WERI-Rb-1 (cell line): ENCODE data around the gene TSPAN15.

Experiments
- DNase-seq: peaks from one replicate; pipeline ENCODE4 v3.0.0-alpha.2; 2020
- H3K27ac ChIP-seq: fragments of 250-450 bp; sonication (Bioruptor Pico); 2 replicates; pipeline ENCODE4 v1.5.1; 2020; ENCODE audit warnings: mild to moderate bottlenecking, moderate library complexity
- H3K27me3 ChIP-seq: fragments of 250-450 bp; sonication (Bioruptor Pico); 2 replicates; pipeline ENCODE4 v1.5.1; 2021; ENCODE audit warnings: mild to moderate bottlenecking, low read depth, moderate library complexity; ENCODE audit not compliant: insufficient read depth, severe bottlenecking
- H3K36me3 ChIP-seq: fragments of 250-450 bp; sonication (Bioruptor Pico); 2 replicates; pipeline ENCODE4 v1.5.1; 2020; ENCODE audit warnings: mild to moderate bottlenecking, moderate library complexity
- H3K4me3 ChIP-seq: 2 replicates; pipeline ENCODE4 v1.5.1; 2011; ENCODE audit warnings: low read depth, mild to moderate bottlenecking, control low read depth, low read length
- H3K9me3 ChIP-seq: fragments of 250-450 bp; sonication (Bioruptor Pico); 2 replicates; pipeline ENCODE4 v1.5.1; 2021; ENCODE audit warnings: mild to moderate bottlenecking, moderate library complexity; ENCODE audit not compliant: severe bottlenecking
- CTCF ChIP-seq: IDR thresholded peaks from 2 replicates; pipeline ENCODE4 v1.5.1; 2011; ENCODE audit warnings: low read depth, mild to moderate bottlenecking, control low read depth, inconsistent platforms, low read length

Gene TSPAN15

DNA sequence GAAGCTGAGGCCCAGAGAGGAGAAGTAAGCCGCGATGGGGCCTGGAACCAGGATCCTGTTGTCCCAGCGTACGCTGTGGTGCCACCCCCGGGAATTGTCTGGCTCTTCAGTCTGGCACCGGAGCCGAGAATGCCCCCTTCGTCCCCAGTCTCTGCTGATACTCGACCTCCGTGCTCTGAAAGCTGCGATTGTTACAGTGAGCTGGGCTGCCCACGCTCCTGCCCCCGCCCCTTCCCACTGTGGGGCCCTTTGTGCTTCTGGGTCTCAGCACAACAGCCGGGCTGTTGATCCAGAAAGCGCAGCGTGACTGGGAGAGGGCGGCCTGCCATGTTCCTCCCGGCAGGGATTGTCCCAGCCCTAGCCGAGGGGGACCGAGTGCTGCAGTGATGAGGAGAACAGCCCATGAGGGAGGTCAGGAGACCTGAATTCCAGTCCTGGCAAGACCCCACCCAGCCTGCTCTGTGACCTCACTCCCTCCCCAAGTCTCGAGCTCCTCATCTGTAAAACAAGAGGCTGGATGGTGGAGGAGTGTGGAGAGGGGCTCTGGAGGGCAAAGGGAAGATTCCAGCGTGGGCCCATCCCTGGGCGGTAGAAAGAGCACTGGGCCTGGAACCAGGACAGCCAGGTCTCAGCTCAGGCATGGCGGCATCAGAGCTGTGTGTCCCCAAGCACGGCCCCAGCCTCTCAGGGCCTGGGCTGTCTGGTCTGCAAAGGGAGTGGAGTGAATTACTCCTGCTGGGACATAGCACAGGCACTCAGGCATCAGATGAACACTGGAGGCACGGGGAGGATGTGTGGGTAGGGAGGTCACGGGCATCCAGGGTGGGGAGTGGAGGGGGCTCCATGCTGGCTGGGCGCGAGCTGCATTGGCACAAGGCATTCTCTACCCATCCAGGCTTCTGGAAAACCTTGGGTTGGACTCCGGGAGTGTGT is 43.6 kb downstream of the TSPAN15 start:
- Histone ChIP-seq H3K9me3 (no peaks in the 10 kb centered on the region), H3K4me3 (no peak overlapping the region), H3K27me3 (no peaks in the 10 kb centered on the region), H3K27ac (no peak overlapping the region), H3K36me3 (no peaks in the 10 kb centered on the region; the same call in 1 of the 2 replicates)
- no peak for TF ChIP-seq CTCF
- DNase-seq, result no peak

- H3K4me3 ChIP-seq, result no peak overlapping the region
- H3K36me3 ChIP-seq, result no peaks in the 10 kb centered on the region; the same call in 1 of the 2 replicates
- no peak for DNase-seq
- no peak overlapping the region for H3K27ac ChIP-seq
- TF ChIP-seq CTCF, result no peak
- no peaks in the 10 kb centered on the region for H3K27me3 ChIP-seq
- H3K9me3 ChIP-seq, result no peaks in the 10 kb centered on the region
Observed at GRCh38 chr10:69495666-69496065, 44.4 kb downstream of the TSPAN15 start.

GRCh38 chr10:69496352-69497230 is 45.3 kb downstream of the TSPAN15 start:
- no peak overlapping the region for H3K27ac ChIP-seq
- no peak for TF ChIP-seq CTCF
- no peaks in the 10 kb centered on the region for H3K9me3 ChIP-seq
- DNase-seq, result no peak
- no peaks in the 10 kb centered on the region; the same call in 1 of the 2 replicates for H3K36me3 ChIP-seq
- H3K4me3 ChIP-seq, result no peak overlapping the region
- no peaks in the 10 kb centered on the region for H3K27me3 ChIP-seq

DNA sequence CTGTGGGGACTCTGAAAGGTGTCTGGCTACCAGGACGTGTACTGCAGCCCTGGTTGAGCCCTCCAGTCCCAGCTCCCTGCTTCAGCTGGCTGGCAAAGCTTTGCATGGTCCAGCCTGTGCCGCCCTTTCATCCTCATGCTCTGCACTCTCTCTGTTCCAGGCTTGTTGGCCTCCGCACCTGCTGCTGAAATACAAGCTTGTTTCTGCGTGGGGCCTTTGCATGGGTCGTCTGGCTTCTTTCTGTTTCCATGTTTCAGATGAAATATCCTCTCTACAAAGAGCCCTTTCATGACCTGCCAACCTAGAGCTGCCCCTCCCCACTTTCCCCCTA is 45.9 kb downstream of the TSPAN15 start:
- no peaks in the 10 kb centered on the region for H3K27me3 ChIP-seq
- H3K9me3 ChIP-seq, result no peaks in the 10 kb centered on the region
- H3K36me3 ChIP-seq, result no peaks in the 10 kb centered on the region; the same call in 1 of the 2 replicates
- H3K27ac ChIP-seq, result no peak overlapping the region
- no peak for TF ChIP-seq CTCF
- H3K4me3 ChIP-seq, result no peak overlapping the region
- no peak for DNase-seq

- no peak for TF ChIP-seq CTCF
- no peak for DNase-seq
- Histone ChIP-seq H3K9me3 (no peaks in the 10 kb centered on the region), H3K27ac (no peak overlapping the region), H3K4me3 (no peak overlapping the region), H3K27me3 (no peaks in the 10 kb centered on the region), H3K36me3 (no peaks in the 10 kb centered on the region; the same call in 1 of the 2 replicates)
Observed at GRCh38 chr10:69497611-69498390, 46.5 kb downstream of the TSPAN15 start.
